NCI-H226 (cell line): ENCODE results near the gene MISP3.
"Not testable (repeated sequence)": the region's sequence is repeated elsewhere in the genome, so short reads cannot be mapped to it uniquely, and the experiment has no call there.

Experiments used
- DNase-seq: peaks from one replicate; pipeline ENCODE4 v3.0.0-alpha.2; 2015

MISP3 gene

GRCh38 chr19:14072535-14073260 lies at the start of gene MISP3:
Gene MISP3 (plus strand): TSS chr19:14072786. CDS start chr19:14073310, 524 bp downstream.
- no peak for DNase-seq

GRCh38 chr19:14023404-14024235 lies 49.0 kb upstream of the MISP3 start:
- peak; percentile 70 for DNase-seq

- not testable (repeated sequence) for DNase-seq
Measured at GRCh38 chr19:14026652-14027192, 45.9 kb upstream of the MISP3 start.

- DNase-seq: no peak
Measured at GRCh38 chr19:14027856-14028450, 44.6 kb upstream of the MISP3 start, which contains the start of gene RLN3. Gene RLN3 (plus strand): TSS chr19:14028148. CDS start chr19:14028205, 57 bp downstream.

- DNase-seq: no peak
Measured at GRCh38 chr19:14028901-14029300, 43.7 kb upstream of the MISP3 start.

GRCh38 chr19:14030997-14031718 lies 41.4 kb upstream of the MISP3 start:
- no peak for DNase-seq

GRCh38 chr19:14031719-14032480 lies 40.7 kb upstream of the MISP3 start, which contains the start of gene IL27RA:
Gene IL27RA (plus strand): TSS chr19:14031762. CDS start chr19:14031873, 111 bp downstream.
- peak; percentile 38 for DNase-seq

- DNase-seq: peak; percentile 31
Measured at GRCh38 chr19:14033946-14034345, 38.6 kb upstream of the MISP3 start.

GRCh38 chr19:14035159-14035558 lies 37.4 kb upstream of the MISP3 start:
- not testable (repeated sequence) for DNase-seq

- no peak for DNase-seq
Measured at GRCh38 chr19:14035706-14036105, 36.9 kb upstream of the MISP3 start.

GRCh38 chr19:14039181-14039580 lies 33.4 kb upstream of the MISP3 start:
- DNase-seq: no peak

- peak; percentile 26 for DNase-seq
Measured at GRCh38 chr19:14042659-14043608, 29.7 kb upstream of the MISP3 start.

- DNase-seq: not testable (repeated sequence)
Measured at GRCh38 chr19:14047866-14048265, 24.7 kb upstream of the MISP3 start.

GRCh38 chr19:14048443-14049153 lies 24.0 kb upstream of the MISP3 start:
- DNase-seq: no peak

GRCh38 chr19:14050512-14050911 lies 22.1 kb upstream of the MISP3 start:
- no peak for DNase-seq

GRCh38 chr19:14050961-14051360 lies 21.6 kb upstream of the MISP3 start:
- DNase-seq: not testable (repeated sequence)

- no peak for DNase-seq
Measured at GRCh38 chr19:14051980-14052379, 20.6 kb upstream of the MISP3 start.

GRCh38 chr19:14052470-14052869 lies 20.1 kb upstream of the MISP3 start:
- no peak for DNase-seq

- DNase-seq: no peak
Measured at GRCh38 chr19:14053032-14053431, 19.6 kb upstream of the MISP3 start.

GRCh38 chr19:14053500-14053899 lies 19.1 kb upstream of the MISP3 start:
- DNase-seq: no peak
